Thyroid gland (tissue), 4 donors: ENCODE results near the gene NUDT16L1.

Source experiments
- POLR2A ChIP-seq, 2 donors: fragments of 450-650 bp; IDR thresholded peaks; one replicate each; pipeline ENCODE4 v1.6.1; 2017; ENCODE audit warnings: antibody characterized with exemption in 2 of 2, mild to moderate bottlenecking in 2 of 2, moderate library complexity in 1 of 2
- TF ChIP-seq, protein P1 (sequence below), 6 experiments: fragments of 200-600 bp in 3 of 6; fragments of 450-650 bp in 3 of 6; sonication (generic) in 3 of 6; IDR thresholded peaks; one replicate each; pipeline ENCODE4 v1.5.1; 2016 to 2019; ENCODE audit warnings: antibody characterized with exemption in 6 of 6, mild to moderate bottlenecking in 2 of 6, inconsistent platforms in 1 of 6, moderate library complexity in 1 of 6

DNA sequence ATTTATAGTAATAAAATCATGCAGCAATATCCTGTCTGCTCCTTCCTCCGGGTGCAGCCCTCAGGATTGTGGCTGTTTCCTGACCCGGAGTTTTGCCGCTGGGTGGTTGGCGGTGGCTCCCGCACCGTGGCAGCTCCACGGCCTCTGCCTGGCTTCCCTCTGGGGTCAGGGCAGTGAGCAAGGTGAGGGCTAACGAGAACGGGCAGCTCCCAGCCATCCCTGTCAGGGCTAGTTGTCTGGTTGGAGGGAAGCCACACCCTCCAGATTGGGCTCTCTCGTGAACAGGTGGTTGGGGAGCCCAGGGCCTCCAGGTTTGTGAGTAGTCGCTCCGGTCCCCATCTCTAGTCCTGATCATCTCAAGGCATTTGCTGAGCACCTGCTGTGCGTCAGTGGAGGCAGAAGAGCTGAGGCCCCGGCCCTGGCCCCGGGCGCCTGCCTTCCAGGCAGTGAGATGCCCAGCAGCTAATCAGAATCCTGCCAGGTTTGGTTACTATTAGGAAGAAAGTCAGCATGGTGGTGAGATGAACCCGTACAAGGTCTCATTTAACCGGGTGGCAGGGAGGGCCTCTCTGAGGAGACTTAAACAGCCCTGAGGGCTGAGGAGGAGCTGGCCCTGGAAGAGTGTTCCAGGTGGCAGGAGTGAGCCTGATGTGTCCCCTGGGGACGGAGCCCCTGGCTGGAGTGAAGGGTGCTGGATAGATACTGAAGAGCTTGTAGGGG lies 2.3 kb upstream of the NUDT16L1 start:
- TF ChIP-seq, protein P1, sequence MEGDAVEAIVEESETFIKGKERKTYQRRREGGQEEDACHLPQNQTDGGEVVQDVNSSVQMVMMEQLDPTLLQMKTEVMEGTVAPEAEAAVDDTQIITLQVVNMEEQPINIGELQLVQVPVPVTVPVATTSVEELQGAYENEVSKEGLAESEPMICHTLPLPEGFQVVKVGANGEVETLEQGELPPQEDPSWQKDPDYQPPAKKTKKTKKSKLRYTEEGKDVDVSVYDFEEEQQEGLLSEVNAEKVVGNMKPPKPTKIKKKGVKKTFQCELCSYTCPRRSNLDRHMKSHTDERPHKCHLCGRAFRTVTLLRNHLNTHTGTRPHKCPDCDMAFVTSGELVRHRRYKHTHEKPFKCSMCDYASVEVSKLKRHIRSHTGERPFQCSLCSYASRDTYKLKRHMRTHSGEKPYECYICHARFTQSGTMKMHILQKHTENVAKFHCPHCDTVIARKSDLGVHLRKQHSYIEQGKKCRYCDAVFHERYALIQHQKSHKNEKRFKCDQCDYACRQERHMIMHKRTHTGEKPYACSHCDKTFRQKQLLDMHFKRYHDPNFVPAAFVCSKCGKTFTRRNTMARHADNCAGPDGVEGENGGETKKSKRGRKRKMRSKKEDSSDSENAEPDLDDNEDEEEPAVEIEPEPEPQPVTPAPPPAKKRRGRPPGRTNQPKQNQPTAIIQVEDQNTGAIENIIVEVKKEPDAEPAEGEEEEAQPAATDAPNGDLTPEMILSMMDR (IDR thresholded peaks at IDR 0.05): no peak
- TF ChIP-seq POLR2A (IDR thresholded peaks at IDR 0.05): no peak
